Subcutaneous abdominal adipose tissue (tissue), 5 donors: ENCODE measurements around the gene ARHGAP15.
"Not testable (repeated sequence)": the region's sequence is repeated elsewhere in the genome, so short reads cannot be mapped to it uniquely, and the experiment has no call there.

Experiments used
- H3K27ac ChIP-seq: one replicate; pipeline ENCODE4 v1.7.0; 2013; ENCODE audit warnings: low read depth, mild to moderate bottlenecking, inconsistent platforms, low read length, moderate library complexity
- H3K27me3 ChIP-seq, 5 donors: one replicate each; pipeline ENCODE4 v1.7.0; 2013; ENCODE audit warnings: low read length in 5 of 5, inconsistent platforms in 1 of 5; ENCODE audit not compliant: control insufficient read depth in 5 of 5, insufficient read depth in 4 of 5
- H3K36me3 ChIP-seq, 5 donors: one replicate each; pipeline ENCODE4 v1.7.0; 2013; ENCODE audit warnings: low read length in 5 of 5; ENCODE audit not compliant: control insufficient read depth in 5 of 5, insufficient read depth in 5 of 5
- H3K4me1 ChIP-seq, 5 donors: one replicate each; pipeline ENCODE4 v1.7.0; 2013; ENCODE audit warnings: low read length in 5 of 5, mild to moderate bottlenecking in 3 of 5, moderate library complexity in 1 of 5; ENCODE audit not compliant: control insufficient read depth in 5 of 5, insufficient read depth in 5 of 5
- H3K4me3 ChIP-seq, 5 donors: one replicate each; pipeline ENCODE4 v1.7.0; 2013; ENCODE audit warnings: low read length in 5 of 5, low read depth in 1 of 5
- H3K9ac ChIP-seq, 5 donors: one replicate each; pipeline ENCODE4 v1.7.0; 2013; ENCODE audit warnings: low read length in 5 of 5, mild to moderate bottlenecking in 4 of 5, moderate library complexity in 3 of 5
- H3K9me3 ChIP-seq, 5 donors: one replicate each; pipeline ENCODE4 v1.7.0; 2013; ENCODE audit warnings: low read length in 5 of 5; ENCODE audit not compliant: control insufficient read depth in 5 of 5
- donor health status: healthy.
- donor health status: healthy.
- donor health status: healthy.
- donor health status: healthy.
- donor health status: healthy.

Gene ARHGAP15

GRCh38 chr2:143541899-143542298 lies 412.7 kb downstream of the ARHGAP15 start:
- not testable (repeated sequence) for H3K27me3 ChIP-seq, H3K9ac ChIP-seq, H3K27ac ChIP-seq, H3K4me1 ChIP-seq, H3K36me3 ChIP-seq, H3K9me3 ChIP-seq, H3K4me3 ChIP-seq

GRCh38 chr2:143545059-143545948 lies 416.1 kb downstream of the ARHGAP15 start:
- H3K27ac ChIP-seq = no peak overlapping the region
- no peaks in the 10 kb centered on the region for H3K27me3 ChIP-seq
- no peak overlapping the region for H3K4me3 ChIP-seq
- H3K36me3 ChIP-seq = no peaks in the 10 kb centered on the region
- H3K9ac ChIP-seq = no peak overlapping the region
- H3K9me3 ChIP-seq = peaks cover 0 to 4% (median 0%) of the 10 kb centered on the region in 5 donors
- no peaks in the 10 kb centered on the region for H3K4me1 ChIP-seq

GRCh38 chr2:143545949-143546255 lies 416.7 kb downstream of the ARHGAP15 start:
- no peaks in the 10 kb centered on the region for H3K27me3 ChIP-seq
- no peak overlapping the region for H3K4me3 ChIP-seq
- H3K9ac ChIP-seq = no peak overlapping the region
- no peak overlapping the region for H3K27ac ChIP-seq
- H3K36me3 ChIP-seq = no peaks in the 10 kb centered on the region
- H3K4me1 ChIP-seq = no peaks in the 10 kb centered on the region
- H3K9me3 ChIP-seq = peaks cover 0 to 4% (median 0%) of the 10 kb centered on the region in 5 donors

GRCh38 chr2:143548032-143548431 lies 418.8 kb downstream of the ARHGAP15 start:
- Histone ChIP-seq H3K9me3 (no peaks in the 10 kb centered on the region), H3K9ac (no peak overlapping the region), H3K4me3 (no peak overlapping the region), H3K27ac (no peak overlapping the region), H3K27me3 (no peaks in the 10 kb centered on the region), H3K36me3 (no peaks in the 10 kb centered on the region), H3K4me1 (no peaks in the 10 kb centered on the region)

GRCh38 chr2:143550500-143550899 lies 421.3 kb downstream of the ARHGAP15 start:
- no peaks in the 10 kb centered on the region for H3K27me3 ChIP-seq
- no peak overlapping the region for H3K4me3 ChIP-seq
- no peak overlapping the region for H3K27ac ChIP-seq
- no peaks in the 10 kb centered on the region for H3K36me3 ChIP-seq
- H3K4me1 ChIP-seq = peaks cover 0 to 6% (median 0%) of the 10 kb centered on the region in 5 donors
- H3K9ac ChIP-seq = no peak overlapping the region
- H3K9me3 ChIP-seq = no peaks in the 10 kb centered on the region

- peaks cover 0 to 3% (median 0%) of the 10 kb centered on the region in 5 donors for H3K9me3 ChIP-seq
- no peak overlapping the region for H3K9ac ChIP-seq
- H3K4me3 ChIP-seq = no peak overlapping the region
- H3K4me1 ChIP-seq = peaks cover 0 to 6% (median 0%) of the 10 kb centered on the region in 5 donors
- H3K27me3 ChIP-seq = no peaks in the 10 kb centered on the region
- H3K27ac ChIP-seq = no peak overlapping the region
- H3K36me3 ChIP-seq = no peaks in the 10 kb centered on the region
Measured at GRCh38 chr2:143551971-143552650, 422.9 kb downstream of the ARHGAP15 start.

- Histone ChIP-seq H3K4me1 (peaks cover 0 to 7% (median 0%) of the 10 kb centered on the region in 5 donors), H3K4me3 (no peak overlapping the region), H3K36me3 (no peaks in the 10 kb centered on the region), H3K27me3 (no peaks in the 10 kb centered on the region), H3K27ac (no peak overlapping the region), H3K9me3 (peaks cover 0 to 3% (median 0%) of the 10 kb centered on the region in 5 donors), H3K9ac (no peak overlapping the region)
Measured at GRCh38 chr2:143553261-143553660, 424.0 kb downstream of the ARHGAP15 start.

- no peaks in the 10 kb centered on the region for H3K27me3 ChIP-seq
- no peak overlapping the region for H3K4me3 ChIP-seq
- H3K27ac ChIP-seq = peak overlapping the region; percentile 64
- H3K36me3 ChIP-seq = no peaks in the 10 kb centered on the region
- peak overlapping the region in 1 of 5 donors; percentile 42 for H3K9ac ChIP-seq
- peaks cover 0 to 3% (median 0%) of the 10 kb centered on the region in 5 donors for H3K9me3 ChIP-seq
- peaks cover 2 to 22% (median 13%) of the 10 kb centered on the region in 5 donors for H3K4me1 ChIP-seq
Measured at GRCh38 chr2:143558665-143559064, 429.4 kb downstream of the ARHGAP15 start.

GRCh38 chr2:143559147-143559546 lies 429.9 kb downstream of the ARHGAP15 start:
- Histone ChIP-seq H3K27me3 (no peaks in the 10 kb centered on the region), H3K36me3 (no peaks in the 10 kb centered on the region), H3K4me3 (peak overlapping the region in 1 of 5 donors; percentile 29), H3K4me1 (peaks cover 2 to 22% (median 13%) of the 10 kb centered on the region in 5 donors), H3K9me3 (peaks cover 0 to 3% (median 0%) of the 10 kb centered on the region in 5 donors), H3K9ac (peak overlapping the region in 1 of 5 donors; percentile 42), H3K27ac (peak overlapping the region; percentile 64)

- Histone ChIP-seq H3K27ac (no peak overlapping the region), H3K36me3 (no peaks in the 10 kb centered on the region), H3K27me3 (no peaks in the 10 kb centered on the region), H3K9ac (no peak overlapping the region), H3K4me1 (peaks cover 2 to 16% (median 12%) of the 10 kb centered on the region in 5 donors), H3K4me3 (no peak overlapping the region), H3K9me3 (peaks cover 0 to 3% (median 0%) of the 10 kb centered on the region in 5 donors)
Measured at GRCh38 chr2:143560724-143561123, 431.5 kb downstream of the ARHGAP15 start.
